ENCODE data around the gene FHOD3. TPM values are rescaled to one million over a fixed set of nuclear protein-coding genes. Genes with fewer than 3 reads are reported as not detected.

FHOD3 gene
- total RNA-seq, 1 donor: 13.0 TPM

- TF ChIP-seq CTCF (IDR thresholded peaks at IDR 0.05; ENCODE audit: extremely low read depth, low read depth, low read length): no peak
- Histone ChIP-seq H3K4me2 (ENCODE audit: insufficient read depth, low read length) (peak overlapping the region; percentile 6), H3K27ac (ENCODE audit: low read depth, low read length) (no peak overlapping the region)
These were observed 151.9 kb downstream of the FHOD3 start for GRCh38 chr18:36449451-36449850.

GRCh38 chr18:36450264-36450663, 152.8 kb downstream of the FHOD3 start:
- peaks cover 11% of the 10 kb centered on the region for H3K79me2 ChIP-seq (ENCODE audit: insufficient read depth, low read length)
- H3K9me3 ChIP-seq (ENCODE audit: low read depth, low read length): no peaks in the 10 kb centered on the region
- H3K4me3 ChIP-seq (ENCODE audit: insufficient read depth, low read length): no peak overlapping the region
- H3K27ac ChIP-seq (ENCODE audit: low read depth, low read length): no peak overlapping the region
- H3K4me1 ChIP-seq (ENCODE audit: insufficient read depth, low read length): peaks cover 48% of the 10 kb centered on the region
- H3K4me2 ChIP-seq (ENCODE audit: insufficient read depth, low read length): no peak overlapping the region
- H2AFZ ChIP-seq (ENCODE audit: low read length): no peak overlapping the region
- H3K36me3 ChIP-seq (ENCODE audit: insufficient read depth, low read length): no peaks in the 10 kb centered on the region
- no peaks in the 10 kb centered on the region for H3K27me3 ChIP-seq (ENCODE audit: insufficient read depth, low read length)
- TF ChIP-seq CTCF (IDR thresholded peaks at IDR 0.05; ENCODE audit: extremely low read depth, low read depth, low read length): no peak
- no peak for DNase-seq (ENCODE audit: insufficient read length, low spot score, missing footprints)
- H4K20me1 ChIP-seq (ENCODE audit: insufficient read depth, low read length): no peaks in the 10 kb centered on the region

More at GRCh38 chr18:36449451-36449850, 151.9 kb downstream of the FHOD3 start:
- Histone ChIP-seq H4K20me1 (ENCODE audit: insufficient read depth, low read length) (no peaks in the 10 kb centered on the region), H3K4me1 (ENCODE audit: insufficient read depth, low read length) (peaks cover 48% of the 10 kb centered on the region), H3K9me3 (ENCODE audit: low read depth, low read length) (no peaks in the 10 kb centered on the region), H3K79me2 (ENCODE audit: insufficient read depth, low read length) (peaks cover 12% of the 10 kb centered on the region), H3K27me3 (ENCODE audit: insufficient read depth, low read length) (no peaks in the 10 kb centered on the region), H2AFZ (ENCODE audit: low read length) (no peak overlapping the region), H3K4me3 (ENCODE audit: insufficient read depth, low read length) (no peak overlapping the region), H3K36me3 (ENCODE audit: insufficient read depth, low read length) (no peaks in the 10 kb centered on the region)
- DNase-seq (ENCODE audit: insufficient read length, low spot score, missing footprints): no peak

GRCh38 chr18:36451454-36452251, 154.1 kb downstream of the FHOD3 start:
- no peaks in the 10 kb centered on the region for H4K20me1 ChIP-seq (ENCODE audit: insufficient read depth, low read length)
- no peak for DNase-seq (ENCODE audit: insufficient read length, low spot score, missing footprints)
- peaks cover 41% of the 10 kb centered on the region for H3K4me1 ChIP-seq (ENCODE audit: insufficient read depth, low read length)
- peak overlapping the region; percentile 63 for H2AFZ ChIP-seq (ENCODE audit: low read length)
- TF ChIP-seq CTCF (IDR thresholded peaks at IDR 0.05; ENCODE audit: extremely low read depth, low read depth, low read length): no peak
- no peaks in the 10 kb centered on the region for H3K9me3 ChIP-seq (ENCODE audit: low read depth, low read length)
- H3K27ac ChIP-seq (ENCODE audit: low read depth, low read length): peak overlapping the region; percentile 69
- peak overlapping the region; percentile 57 for H3K4me2 ChIP-seq (ENCODE audit: insufficient read depth, low read length)
- H3K4me3 ChIP-seq (ENCODE audit: insufficient read depth, low read length): peak overlapping the region; percentile 34
- H3K27me3 ChIP-seq (ENCODE audit: insufficient read depth, low read length): no peaks in the 10 kb centered on the region
- peaks cover 11% of the 10 kb centered on the region for H3K79me2 ChIP-seq (ENCODE audit: insufficient read depth, low read length)
- no peaks in the 10 kb centered on the region for H3K36me3 ChIP-seq (ENCODE audit: insufficient read depth, low read length)

- Histone ChIP-seq H3K4me1 (ENCODE audit: insufficient read depth, low read length) (peaks cover 25% of the 10 kb centered on the region), H3K4me3 (ENCODE audit: insufficient read depth, low read length) (no peak overlapping the region), H3K79me2 (ENCODE audit: insufficient read depth, low read length) (peaks cover 6% of the 10 kb centered on the region), H3K9me3 (ENCODE audit: low read depth, low read length) (no peaks in the 10 kb centered on the region), H3K27me3 (ENCODE audit: insufficient read depth, low read length) (no peaks in the 10 kb centered on the region), H4K20me1 (ENCODE audit: insufficient read depth, low read length) (no peaks in the 10 kb centered on the region), H3K27ac (ENCODE audit: low read depth, low read length) (no peak overlapping the region), H3K4me2 (ENCODE audit: insufficient read depth, low read length) (no peak overlapping the region), H3K36me3 (ENCODE audit: insufficient read depth, low read length) (no peaks in the 10 kb centered on the region), H2AFZ (ENCODE audit: low read length) (no peak overlapping the region)
- TF ChIP-seq CTCF (IDR thresholded peaks at IDR 0.05; ENCODE audit: extremely low read depth, low read depth, low read length): no peak
- no peak for DNase-seq (ENCODE audit: insufficient read length, low spot score, missing footprints)
These were observed 156.7 kb downstream of the FHOD3 start for GRCh38 chr18:36454245-36454644.
